ENCODE measurements around the gene FXYD3.

- TF ChIP-seq POLR2A (IDR thresholded peaks at IDR 0.05) (no peak), CTCF (IDR thresholded peaks at IDR 0.05) (no peak), POLR2AphosphoS5 (IDR thresholded peaks at IDR 0.05) (no peak), EP300 (IDR thresholded peaks at IDR 0.05) (no peak)
Measured at GRCh38 chr19:35119578-35120155, 4.0 kb downstream of the FXYD3 start.
